HS-5 (cell line): ENCODE measurements around the gene EDDM13.
A peak's percentile ranks its signal among the peaks of the same experiment; 100 is the strongest.
"Not testable (repeated sequence)": the region's sequence is repeated elsewhere in the genome, so short reads cannot be mapped to it uniquely, and the experiment has no call there.

ENCODE experiments used
- DNase-seq: peaks from one replicate; pipeline ENCODE4 v3.0.0-alpha.2; 2012; ENCODE audit warnings: low read depth

EDDM13 gene

DNA sequence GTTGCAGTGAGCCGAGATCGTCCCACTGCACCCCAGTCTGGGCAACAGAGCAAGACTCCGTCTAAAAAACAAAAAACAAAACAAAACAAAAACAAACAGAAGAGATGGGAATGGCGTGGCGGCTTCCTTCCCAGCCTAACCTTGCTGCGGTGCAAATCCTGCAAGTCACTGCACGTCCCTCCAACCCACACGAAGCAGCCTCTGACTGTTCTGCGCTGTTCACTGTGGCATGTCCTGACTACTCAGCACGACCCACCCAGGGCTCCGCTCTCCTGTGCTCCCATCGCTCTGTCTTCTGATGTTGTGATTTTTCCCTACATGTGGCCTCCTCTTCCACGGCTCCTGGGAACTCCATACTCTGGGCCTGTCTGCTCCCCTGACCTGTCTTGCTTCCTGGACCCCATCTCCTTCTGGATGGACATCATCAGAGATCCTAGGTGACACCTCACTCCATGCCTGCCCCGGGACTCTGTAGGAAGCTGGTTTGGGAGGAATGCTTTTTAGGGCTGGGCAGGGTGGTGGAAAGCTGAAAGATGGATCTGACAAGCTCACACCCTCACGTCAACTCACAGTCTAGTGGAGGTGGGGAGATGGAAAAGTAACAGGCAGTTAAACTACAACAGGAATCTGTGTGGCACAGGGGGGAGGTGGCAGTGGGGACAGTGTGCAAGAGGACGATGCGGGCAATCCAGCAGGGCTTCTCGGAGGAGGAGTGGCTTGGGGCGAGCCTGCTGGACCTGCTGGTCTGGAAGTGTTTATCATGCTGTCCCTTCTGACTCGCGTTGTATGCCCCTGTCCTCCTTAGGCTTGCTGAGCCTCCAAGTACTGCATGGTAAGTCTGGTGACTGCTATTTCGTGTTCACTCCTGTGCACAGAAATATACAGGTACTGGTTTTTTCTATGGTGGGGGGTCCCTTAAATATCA lies 23.2 kb downstream of the EDDM13 start:
- DNase-seq: no peak

DNA sequence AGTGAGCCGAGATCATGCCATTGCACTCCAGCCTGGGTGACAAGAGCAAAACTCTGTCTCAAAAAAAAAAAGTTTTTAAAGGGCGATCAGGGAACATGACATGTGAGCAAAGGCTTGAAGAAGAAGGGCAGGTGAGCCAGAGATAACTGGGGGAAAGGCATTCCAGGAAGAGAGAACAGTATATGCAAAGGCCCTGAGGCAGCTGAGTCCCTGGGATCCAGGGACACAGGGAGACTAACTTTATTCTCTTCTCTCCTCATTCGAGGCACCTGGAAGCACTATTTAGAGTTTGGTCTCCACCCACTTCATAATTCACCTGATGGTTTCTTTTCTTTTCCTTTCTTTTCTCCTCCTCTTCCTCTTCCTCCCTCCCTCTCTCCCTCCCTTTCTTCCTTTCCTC lies 24.5 kb downstream of the EDDM13 start:
- no peak for DNase-seq

DNA sequence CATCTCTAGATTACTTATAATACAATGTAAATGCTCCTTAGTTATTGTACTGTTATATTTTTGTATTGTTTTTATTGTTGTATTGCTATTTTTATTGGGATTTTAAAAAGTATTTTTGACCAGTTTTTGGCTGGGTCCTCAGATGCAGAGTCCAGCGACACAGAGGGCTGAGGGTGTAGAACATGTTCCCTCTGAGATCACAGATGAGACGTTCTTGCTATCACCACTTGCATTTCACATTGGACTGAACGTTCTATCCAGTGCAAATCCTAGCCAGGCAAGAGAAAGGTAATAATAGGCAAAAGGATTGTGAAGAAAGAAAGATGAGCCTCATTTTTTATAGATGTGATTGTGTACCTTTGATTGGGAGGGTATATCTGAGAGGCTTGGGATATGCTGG lies 27.1 kb downstream of the EDDM13 start:
- DNase-seq: no peak

DNA sequence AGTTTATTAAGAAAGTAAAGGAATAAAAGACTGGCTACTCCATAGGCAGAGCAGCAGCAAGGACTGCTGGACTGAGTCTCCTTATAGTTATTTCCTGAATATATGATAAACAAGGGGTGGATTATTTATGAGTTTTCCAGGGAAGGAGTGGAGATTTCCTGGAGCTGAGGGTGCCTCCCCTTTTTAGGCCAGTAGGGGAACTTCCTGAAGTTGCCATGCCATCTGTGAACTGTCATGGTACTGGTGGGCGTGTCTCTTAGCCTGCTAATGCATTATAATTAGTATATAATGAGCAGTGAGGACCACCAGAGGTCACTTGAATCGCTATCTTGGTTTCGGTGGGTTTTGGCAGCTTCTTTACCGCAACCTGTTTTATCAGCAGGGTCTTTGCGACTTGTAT lies 28.6 kb downstream of the EDDM13 start:
- DNase-seq: no peak

DNA sequence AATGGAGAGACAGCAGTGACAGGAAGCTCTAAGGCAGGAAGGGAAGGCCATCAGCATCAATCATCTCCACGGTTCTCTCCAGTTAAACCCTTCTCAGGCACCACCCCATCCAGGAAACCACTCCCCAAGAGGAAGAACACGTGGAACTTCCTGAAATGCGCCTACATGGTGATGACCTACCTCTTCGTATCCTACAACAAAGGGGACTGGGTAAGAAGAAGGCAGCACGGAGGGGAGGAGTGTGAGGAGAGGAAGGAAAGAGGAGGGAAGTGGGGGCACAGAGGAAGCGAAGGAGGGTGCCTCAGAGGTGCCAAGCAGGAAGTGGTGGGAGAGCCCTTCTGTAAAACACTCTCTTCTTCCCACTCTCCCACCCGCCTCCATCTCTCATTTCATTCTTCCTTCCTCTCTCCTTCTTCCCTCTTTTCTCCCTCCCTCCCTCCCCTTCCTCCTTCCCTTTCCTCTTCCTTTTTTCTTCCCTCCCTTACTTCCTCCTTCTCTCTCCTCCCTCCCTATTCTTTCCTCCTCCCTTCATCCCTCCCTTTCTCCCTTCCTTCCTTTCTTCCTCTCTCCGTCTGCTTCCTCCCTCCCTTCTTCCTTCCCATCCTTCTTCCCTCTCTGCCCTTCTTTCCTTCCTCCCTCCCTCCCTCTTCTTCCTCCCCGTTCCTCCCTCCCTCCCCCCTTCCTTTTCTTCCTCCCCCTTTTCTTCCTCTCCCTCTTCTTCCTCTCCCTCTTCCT lies 29.5 kb downstream of the EDDM13 start:
- no peak for DNase-seq

DNA sequence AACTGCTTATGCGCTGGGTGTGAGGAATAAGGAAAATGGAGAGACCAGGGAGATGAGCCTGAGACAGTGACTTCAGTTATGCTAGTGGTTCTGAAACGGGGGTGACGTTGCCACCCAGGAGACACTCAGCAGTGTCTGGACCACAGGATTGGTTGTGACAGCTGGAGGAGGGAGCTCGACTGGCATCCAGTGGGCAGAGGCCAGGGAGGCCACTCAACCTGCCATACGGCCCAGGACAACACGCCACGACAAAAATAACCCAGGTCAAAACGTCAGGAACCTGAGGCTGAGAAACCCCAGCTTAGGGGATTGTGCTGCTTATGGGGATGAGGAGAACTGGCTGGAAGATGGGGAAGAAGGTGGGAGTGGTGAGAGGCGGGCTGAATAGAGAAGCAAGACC lies 31.7 kb downstream of the EDDM13 start:
- DNase-seq: no peak

DNA sequence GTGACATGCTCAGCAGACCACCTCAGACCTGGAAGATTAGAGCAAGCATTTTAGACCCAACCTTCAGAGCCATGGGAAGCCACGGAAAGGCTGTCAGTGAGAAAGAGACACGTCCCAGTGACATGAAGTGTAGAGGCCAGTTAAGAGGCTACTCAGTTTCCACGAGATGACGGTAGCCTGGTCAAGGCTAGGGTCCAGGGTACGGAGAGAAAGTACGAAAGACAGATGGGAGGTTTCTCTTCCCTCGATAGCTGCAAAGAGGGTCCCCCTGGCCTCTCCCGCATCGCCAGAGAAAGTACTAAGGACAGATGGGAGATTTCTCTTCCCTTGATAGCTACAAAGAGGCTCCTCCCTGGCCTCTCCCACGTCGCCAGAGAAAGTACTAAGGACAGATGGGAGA lies 33.5 kb downstream of the EDDM13 start:
- no peak for DNase-seq

DNA sequence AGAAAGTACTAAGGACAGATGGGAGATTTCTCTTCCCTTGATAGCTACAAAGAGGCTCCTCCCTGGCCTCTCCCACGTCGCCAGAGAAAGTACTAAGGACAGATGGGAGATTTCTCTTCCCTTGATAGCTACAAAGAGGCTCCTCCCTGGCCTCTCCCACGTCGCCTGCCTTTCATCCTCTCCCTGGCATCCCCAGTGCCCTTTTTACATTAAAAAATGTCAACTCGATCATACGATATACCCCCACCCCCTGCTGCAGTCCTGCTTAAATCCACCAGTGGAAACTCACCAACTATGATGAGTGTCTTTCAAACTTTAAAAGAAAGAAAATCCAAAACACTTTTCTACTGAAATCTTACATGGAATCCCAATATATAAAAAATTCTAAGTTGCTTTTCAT lies 34.5 kb downstream of the EDDM13 start:
- DNase-seq: not testable (repeated sequence)

DNA sequence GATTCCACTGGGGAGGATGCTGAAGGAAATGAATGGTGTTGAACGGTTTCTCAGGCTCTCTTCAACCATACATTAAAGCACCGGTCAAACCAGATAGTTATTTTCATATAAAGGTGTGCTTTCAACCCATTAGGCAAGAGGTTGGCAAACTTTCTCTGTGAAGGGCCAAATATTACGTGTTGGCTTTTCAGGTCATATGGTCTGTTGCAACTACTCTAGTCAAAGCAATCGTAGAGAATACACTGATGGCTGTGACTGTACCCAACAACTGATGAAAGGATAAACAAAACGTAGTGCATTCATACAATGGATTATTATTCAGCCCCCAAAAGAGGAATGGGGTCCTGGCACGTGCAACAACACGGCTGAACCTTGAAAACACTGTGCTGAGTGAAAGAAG lies 36.2 kb downstream of the EDDM13 start:
- DNase-seq: no peak

DNA sequence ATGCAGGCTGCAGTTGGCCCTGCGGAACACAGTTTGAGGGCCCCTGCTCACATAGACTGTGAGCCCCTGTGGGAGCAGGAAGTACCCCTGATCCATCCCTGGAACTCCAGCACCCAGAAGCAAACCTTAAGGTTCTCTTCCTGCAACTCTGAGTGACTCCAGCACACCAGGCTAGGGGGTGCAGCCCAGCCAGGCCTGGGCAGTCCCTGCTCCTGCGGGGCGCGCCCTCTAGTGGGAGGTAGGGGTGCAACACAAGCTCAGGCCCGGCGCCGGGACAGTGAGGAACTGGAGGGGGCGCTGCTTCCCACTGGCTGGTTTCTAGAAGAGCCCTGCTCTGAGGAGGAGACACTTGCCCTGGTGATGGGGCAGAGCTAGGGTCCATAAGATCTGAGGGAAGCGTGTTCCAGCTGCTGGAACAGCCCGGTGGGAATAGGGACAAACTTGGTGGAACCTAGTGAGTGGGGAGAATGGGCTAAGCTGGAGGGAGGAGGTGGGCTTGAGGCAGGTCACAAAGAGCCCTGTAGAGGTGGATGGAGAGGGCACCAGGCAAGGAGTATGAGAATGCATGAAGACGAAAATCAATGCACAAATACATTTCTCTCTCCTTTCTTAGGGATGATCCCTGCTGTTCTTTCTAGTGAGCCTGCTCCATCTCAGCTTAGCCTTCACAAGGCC lies 37.1 kb downstream of the EDDM13 start:
- DNase-seq: no peak

DNA sequence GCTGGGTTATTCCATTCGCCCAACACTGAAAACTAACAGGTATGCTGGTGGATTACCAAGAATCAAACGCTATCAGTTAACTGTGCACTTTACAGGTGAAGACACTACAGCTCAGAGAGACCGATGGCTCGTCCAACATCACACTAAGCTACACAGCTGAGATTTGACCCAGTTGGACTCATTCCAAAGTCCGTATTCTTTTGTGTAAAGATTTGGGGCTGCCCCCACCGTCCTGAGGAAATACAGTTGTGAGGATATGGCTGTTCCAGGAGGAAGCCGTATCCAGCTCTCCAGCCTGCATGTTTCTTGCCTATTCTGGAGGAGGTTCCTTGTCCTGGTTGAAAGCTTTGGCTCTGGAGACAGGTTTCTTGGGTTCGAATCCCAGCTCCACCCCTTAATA lies 37.9 kb downstream of the EDDM13 start:
- DNase-seq: no peak

DNA sequence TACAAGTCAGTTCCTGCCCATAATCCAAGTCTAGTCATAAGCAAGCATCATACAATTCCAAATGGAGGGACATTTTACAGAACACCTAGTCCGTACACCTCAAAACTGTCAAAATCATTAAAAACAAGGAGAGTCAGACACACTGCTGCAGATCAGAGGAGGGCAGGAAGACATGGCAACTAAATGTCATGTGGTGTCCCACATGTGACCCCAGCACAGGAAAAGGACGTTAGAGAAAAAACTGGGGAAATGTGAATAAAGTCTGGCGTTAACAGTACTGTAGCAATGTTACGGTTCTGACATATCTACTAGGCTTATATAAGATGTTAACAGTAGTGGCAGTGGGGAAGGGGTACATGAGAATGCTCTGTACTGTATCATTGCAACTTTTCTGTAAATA lies 39.8 kb downstream of the EDDM13 start:
- no peak for DNase-seq

DNA sequence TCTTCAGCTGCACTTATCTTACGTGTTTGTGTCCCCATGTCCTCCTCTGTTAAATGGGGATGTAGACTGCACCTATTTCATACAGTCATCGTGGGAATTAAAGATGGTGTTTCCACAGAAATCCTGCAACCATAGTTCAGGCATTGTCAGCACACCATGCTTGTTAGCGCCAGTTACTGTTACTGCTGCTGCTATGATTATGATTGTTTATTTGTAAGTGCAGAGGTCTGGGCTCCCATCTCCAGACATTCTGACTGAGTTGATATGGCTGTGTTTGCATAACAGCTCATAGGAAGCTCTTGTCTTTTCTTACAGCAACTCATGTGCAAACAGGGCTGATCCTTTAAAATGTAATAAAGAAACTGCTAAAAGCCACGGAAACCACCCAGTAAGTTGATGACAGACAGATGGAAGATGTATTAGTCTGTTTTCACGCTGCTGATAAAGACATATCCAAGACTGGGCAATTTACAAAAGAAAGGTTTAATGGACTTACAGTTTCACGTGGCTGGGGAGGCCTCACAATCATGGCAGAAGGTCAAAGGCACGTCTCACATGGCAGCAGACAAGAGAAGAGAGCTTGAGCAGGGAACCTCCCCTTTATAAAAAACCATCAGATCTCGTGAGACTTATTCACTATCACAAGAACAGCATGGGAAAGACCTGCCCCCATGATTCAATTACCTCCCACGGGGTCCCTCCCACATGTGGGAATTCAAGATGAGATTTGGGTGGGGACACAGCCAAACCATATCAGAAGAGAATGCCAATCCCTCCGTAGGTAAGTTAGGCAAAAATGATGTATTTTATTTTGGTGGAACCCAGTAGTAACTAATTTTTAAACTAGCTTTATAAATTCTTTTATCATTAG lies 40.5 kb downstream of the EDDM13 start:
- DNase-seq: no peak

DNA sequence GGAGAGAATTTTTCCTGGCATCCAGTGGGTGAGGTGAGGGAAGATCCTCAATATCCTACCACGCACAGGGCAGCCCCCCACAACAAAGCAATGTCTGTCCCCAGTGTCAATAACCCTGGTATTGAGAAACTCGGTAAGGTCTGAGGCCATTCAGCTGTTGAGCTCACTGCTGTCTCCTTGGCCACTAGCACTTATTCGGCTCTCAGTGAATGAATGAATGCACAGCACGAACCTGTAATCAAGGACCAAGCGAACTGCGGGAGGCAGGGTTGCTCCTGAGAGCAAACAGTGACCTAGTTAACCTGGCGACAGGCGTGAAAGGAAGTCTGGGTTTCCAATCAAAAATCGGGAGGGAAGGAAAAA lies 41.5 kb downstream of the EDDM13 start:
- peak; percentile 2 for DNase-seq

DNA sequence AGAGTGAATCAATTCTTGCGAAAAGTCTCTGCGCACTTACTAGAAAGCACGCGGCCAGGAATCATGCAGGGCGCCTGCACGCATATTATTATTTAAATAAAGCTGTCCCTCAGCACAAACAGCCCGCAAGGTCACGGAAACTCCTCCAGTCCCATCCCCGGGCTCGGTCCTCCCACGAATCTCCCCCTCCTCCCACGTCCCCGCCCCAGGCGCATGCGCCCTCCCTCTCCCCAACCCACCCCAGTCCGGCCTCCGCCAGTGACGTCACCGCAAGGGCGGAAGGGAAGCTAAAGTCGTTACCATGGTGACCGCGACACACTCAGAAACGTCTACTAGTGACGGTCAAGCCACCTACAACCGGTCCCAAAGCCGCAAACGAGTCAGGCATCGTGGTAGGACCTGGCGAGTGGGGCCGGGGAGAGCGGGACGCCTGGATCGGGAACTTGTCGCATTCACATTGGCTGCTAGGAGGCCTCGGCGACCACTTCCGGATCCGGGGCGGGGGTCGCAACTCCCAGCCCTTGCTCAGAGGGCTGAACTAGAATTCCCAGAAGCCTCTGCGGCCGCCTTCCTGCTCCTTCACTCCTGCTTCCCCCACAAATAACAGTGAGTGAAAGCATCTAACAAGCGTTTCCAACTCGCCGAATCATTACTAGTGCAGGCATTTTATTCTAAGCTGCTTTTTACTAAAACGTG lies 42.0 kb downstream of the EDDM13 start, which contains the start of gene ZSCAN5A:
Gene ZSCAN5A, minus strand, starts transcription at position 459 of the 696 bp plus-strand sequence. CDS start 89,793 bp downstream, outside the sequence.
- DNase-seq: peak; percentile 88

DNA sequence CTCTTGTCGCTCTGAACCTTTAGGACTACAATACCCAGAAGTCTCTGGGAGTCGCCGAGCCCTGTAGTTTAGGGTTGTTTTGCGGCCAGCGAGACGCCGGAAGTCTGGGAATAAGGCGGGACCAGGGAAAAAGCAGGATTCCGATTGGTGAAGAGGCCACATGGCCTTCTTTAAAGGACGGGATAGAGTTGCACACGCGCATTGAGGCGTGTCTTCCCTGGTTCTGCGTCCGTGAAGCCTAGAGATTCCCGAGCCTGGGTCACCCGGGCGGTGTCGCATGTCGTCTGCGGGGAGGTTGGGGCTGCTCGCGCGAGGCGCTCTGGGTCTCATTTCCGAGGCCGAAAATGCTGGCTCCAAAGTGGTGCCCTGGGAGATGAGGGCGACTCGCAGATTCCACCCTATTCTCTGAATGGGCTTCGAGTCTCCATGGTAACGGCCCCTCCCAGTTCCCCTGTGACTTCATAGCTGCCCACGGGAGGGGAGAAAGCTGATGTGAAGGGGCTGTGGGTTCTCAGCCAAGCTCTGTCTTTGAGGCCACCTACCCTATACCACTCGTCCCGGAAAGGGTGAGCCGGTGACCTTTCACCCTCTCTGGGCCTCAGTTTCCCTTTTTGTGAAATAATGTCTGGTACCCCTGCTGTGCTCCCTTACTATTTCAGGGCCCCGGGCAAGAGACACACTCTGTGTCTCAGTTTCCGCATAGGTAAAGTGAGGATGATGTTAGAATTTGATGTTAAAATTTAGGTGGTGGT lies 42.7 kb downstream of the EDDM13 start:
- peak; percentile 98 for DNase-seq

DNA sequence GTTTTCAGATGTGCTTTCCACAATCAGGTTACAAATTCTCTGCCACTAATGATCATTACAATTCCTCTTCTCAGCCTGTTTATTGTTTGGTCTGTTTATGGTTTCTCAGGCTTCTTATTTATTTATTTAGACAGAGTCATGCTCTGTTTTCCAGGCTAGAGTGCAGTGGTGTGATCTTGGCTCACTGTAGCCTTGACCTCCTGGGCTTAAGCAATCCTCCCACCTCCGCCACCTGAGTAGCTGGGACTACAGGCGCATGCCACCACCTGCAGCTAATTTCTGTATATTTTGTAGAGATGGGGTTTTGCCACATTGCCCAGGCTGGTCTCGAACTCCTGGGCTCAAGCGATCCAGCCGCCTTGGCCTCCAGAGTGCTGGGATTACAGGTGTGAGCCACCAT lies 44.2 kb downstream of the EDDM13 start:
- no peak for DNase-seq

DNA sequence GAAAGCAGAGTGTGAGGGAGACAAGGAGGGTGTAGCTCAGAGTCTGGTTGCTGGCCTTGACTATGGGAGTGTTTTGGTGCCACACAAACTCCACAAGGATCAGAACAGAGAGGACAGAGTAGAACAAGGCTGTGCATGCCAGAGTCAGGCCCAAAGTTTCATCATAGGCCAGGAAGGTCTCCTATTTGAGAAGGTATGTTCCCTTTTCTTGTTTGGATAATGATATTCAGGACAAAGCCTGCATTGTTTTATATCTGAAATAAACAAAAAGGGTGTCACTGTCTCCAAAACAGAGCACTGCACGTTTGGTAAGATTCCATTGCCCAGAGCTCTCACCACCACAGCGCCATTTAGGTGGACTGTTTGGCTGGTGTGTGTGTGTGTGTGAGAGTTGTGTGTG lies 45.2 kb downstream of the EDDM13 start:
- no peak for DNase-seq

DNA sequence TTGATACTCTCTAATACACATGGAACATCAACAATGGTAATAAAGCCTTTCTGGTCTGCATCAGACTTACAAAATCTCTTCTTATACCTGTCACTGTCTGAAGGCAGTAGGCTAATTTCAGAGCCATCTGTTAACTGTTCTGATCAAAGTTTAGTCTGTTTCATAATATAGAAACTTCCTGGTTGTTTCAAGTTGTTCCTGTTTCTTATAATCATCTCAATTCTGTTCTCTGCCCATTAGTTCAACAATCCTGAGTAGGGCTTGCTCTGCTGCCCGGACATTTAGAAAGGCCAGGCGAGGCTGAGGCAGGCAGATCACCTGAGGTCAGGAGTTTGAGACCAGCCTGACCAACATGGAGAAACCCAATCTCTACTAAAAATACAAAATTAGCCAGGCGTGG lies 47.4 kb downstream of the EDDM13 start:
- DNase-seq: no peak

DNA sequence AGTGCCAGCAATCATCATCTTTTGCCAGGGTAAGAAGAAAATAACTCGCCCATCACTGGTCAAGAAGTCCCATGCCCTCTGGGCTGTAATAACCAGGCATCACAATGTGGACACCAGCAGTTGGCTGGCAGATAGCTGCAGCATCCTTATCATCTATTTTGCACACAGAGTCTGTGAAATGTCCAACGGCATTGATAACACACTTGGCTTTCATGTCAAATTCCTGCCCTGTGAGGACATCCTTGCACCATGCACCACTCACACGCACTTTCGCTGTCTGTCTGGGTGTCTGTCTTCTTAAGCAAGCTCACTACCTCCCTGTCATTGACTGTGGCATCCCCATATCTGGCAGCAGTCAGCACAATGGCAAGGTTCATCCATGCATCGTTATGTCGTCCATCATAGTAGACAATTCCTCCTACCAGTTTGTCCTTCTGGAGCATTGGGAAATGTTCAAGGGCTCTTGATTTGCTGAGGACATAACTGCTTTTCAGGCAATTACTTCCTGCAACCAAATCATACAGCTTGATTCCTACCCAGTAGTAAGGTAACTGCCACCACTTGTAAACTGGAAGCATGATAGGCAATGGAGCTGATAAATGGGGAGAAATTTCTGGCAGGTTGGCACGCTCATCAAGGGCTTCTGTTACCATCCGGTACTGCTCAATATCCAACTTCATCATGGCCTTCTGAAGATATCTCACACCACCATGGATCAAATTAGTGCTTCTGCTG lies 48.9 kb downstream of the EDDM13 start:
- no peak for DNase-seq
